HepG2 (cell line): Measurements from ENCODE around the gene PAK6. TPM values are rescaled to one million over a fixed set of nuclear protein-coding genes. Genes with fewer than 3 reads are reported as not detected.
A peak's percentile ranks its signal among the peaks of the same experiment; 100 is the strongest.

Experiments used
- AGO2 ChIP-seq: fragments of 200-400 bp; formaldehyde crosslinking; optimal IDR thresholded peaks from 2 replicates; pipeline ENCODE3; 2017; ENCODE audit warnings: mild to moderate bottlenecking, low read depth, low read length, moderate library complexity
- CCAR2 ChIP-seq: fragments of 200-400 bp; formaldehyde crosslinking; optimal IDR thresholded peaks from 2 replicates; pipeline ENCODE3; 2018; ENCODE audit warnings: low read depth, mild to moderate bottlenecking, low read length, moderate library complexity
- CTCF ChIP-seq: sonication (generic); formaldehyde crosslinking; IDR thresholded peaks from 2 replicates; pipeline ENCODE4 v1.5.0; 2020; ENCODE audit warnings: mild to moderate bottlenecking, missing genetic modification reagents, moderate library complexity
- EED ChIP-seq: sonication (generic); formaldehyde crosslinking; IDR thresholded peaks from 2 replicates; pipeline ENCODE4 v1.5.0; 2020; ENCODE audit warnings: mild to moderate bottlenecking, missing genetic modification reagents
- ETV6 ChIP-seq: sonication (generic); formaldehyde crosslinking; conservative IDR thresholded peaks from 2 replicates; pipeline ENCODE4 v1.4.0; 2020; ENCODE audit warnings: missing genetic modification reagents
- GABPB1 ChIP-seq: IDR thresholded peaks from 2 replicates; pipeline ENCODE4 v1.6.1; 2016; ENCODE audit warnings: mild to moderate bottlenecking, missing genetic modification reagents, moderate library complexity, missing compliant biosample characterization
- HOXD1 ChIP-seq: sonication (generic); formaldehyde crosslinking; IDR thresholded peaks from 2 replicates; pipeline ENCODE4 v1.5.0; 2020; ENCODE audit warnings: missing genetic modification reagents
- KDM4B ChIP-seq: sonication (generic); formaldehyde crosslinking; IDR thresholded peaks from 2 replicates; pipeline ENCODE4 v1.4.0; 2020; ENCODE audit warnings: missing genetic modification reagents
- KDM5B ChIP-seq: sonication (generic); formaldehyde crosslinking; IDR thresholded peaks from 2 replicates; pipeline ENCODE4 v1.4.0; 2020; ENCODE audit warnings: missing genetic modification reagents, mild to moderate bottlenecking, borderline replicate concordance
- MTF2 ChIP-seq: sonication (generic); formaldehyde crosslinking; IDR thresholded peaks from 2 replicates; pipeline ENCODE4 v1.5.0; 2020; ENCODE audit warnings: missing genetic modification reagents, borderline replicate concordance
- MXD3 ChIP-seq: IDR thresholded peaks from 2 replicates; pipeline ENCODE4 v1.6.1; 2016; ENCODE audit warnings: mild to moderate bottlenecking, missing biosample characterization, missing genetic modification reagents
- PRDM15 ChIP-seq: sonication (generic); formaldehyde crosslinking; IDR thresholded peaks from 2 replicates; pipeline ENCODE4 v1.4.0; 2020; ENCODE audit warnings: missing genetic modification reagents
- RAD21 ChIP-seq: fragments of 450-650 bp; formaldehyde crosslinking; IDR thresholded peaks from 2 replicates; pipeline ENCODE4 v1.5.0; 2020; ENCODE audit warnings: mild to moderate bottlenecking
- TFE3 ChIP-seq: IDR thresholded peaks from 2 replicates; pipeline ENCODE4 v1.6.1; 2016
- ZBTB46 ChIP-seq: sonication (generic); formaldehyde crosslinking; IDR thresholded peaks from 2 replicates; pipeline ENCODE4 v1.4.0; 2020; ENCODE audit warnings: mild to moderate bottlenecking, missing genetic modification reagents, borderline replicate concordance
- ZFP1 ChIP-seq: IDR thresholded peaks from 2 replicates; pipeline ENCODE4 v1.6.1; 2016
- ZNF329 ChIP-seq: sonication (generic); formaldehyde crosslinking; IDR thresholded peaks from 2 replicates; pipeline ENCODE4 v1.9.0; 2021; ENCODE audit warnings: low read depth, mild to moderate bottlenecking, missing genetic modification reagents
- ZNF557 ChIP-seq: sonication (generic); formaldehyde crosslinking; IDR thresholded peaks from 2 replicates; pipeline ENCODE4 v1.4.0; 2020; ENCODE audit warnings: missing genetic modification reagents
- ZNF564 ChIP-seq: sonication (generic); formaldehyde crosslinking; IDR thresholded peaks from 2 replicates; pipeline ENCODE4 v1.8.1; 2023; ENCODE audit warnings: mild to moderate bottlenecking, missing genetic modification reagents
- polyA plus RNA-seq, 8 experiments: library from polyadenylated mRNA; depleted of rRNA in 3 of 8; stranded (reverse) in 7 of 8; unstranded in 1 of 8; fragments of >200 nt; fragmentation: Illumina TruSeq in 4 of 8; extraction: Trizol in 4 of 8; gene quantifications; 2 replicates each; pipeline versions ENCODE4 v1.2.1 to v1.2.3, GENCODE V29; 2011 to 2016; ENCODE audit warnings: low read depth in 4 of 8, missing spikeins in 1 of 8, mixed read lengths in 1 of 8; ENCODE audit not compliant: insufficient read depth in 1 of 8
- total RNA-seq, 5 experiments: library from RNA; depleted of rRNA; stranded (reverse); fragments of >200 nt; fragmentation: Illumina TruSeq; extraction: Trizol; gene quantifications; 2 replicates each; pipeline ENCODE4 v1.2.3, GENCODE V29; 2016; ENCODE audit warnings: low read depth in 1 of 5

PAK6 gene
- total and polyA plus RNA-seq, 2 of the 13 experiments (the other 11 are each of a cell fraction or from before 2014, with no cell fraction given): 0.07 TPM; not detected in 1

- TF ChIP-seq PRDM15 (CRISPR knock-in tag): 0 out of 2 replicates have a peak, but pooled peaks have one; percentile 22
- TF ChIP-seq ETV6 (CRISPR knock-in tag): peak; percentile 48; the same call in 1 of the 2 replicates
- TF ChIP-seq ZNF564: peak; percentile 30; the same call in 1 of the 2 replicates
- no peak for TF ChIP-seq ZFP1 (CRISPR knock-in tag)
- no peak for TF ChIP-seq KDM4B (CRISPR knock-in tag)
- no peak for TF ChIP-seq AGO2
- peak; percentile 78; the same call in 1 of the 2 replicates for TF ChIP-seq KDM5B (CRISPR knock-in tag)
- TF ChIP-seq EED (CRISPR knock-in tag): peak; percentile 11; the same call in 1 of the 2 replicates
- peak; percentile 49 for TF ChIP-seq CTCF (CRISPR knock-in tag)
- no peak for TF ChIP-seq CCAR2
- TF ChIP-seq TFE3 (CRISPR knock-in tag): no peak
- 0 out of 2 replicates have a peak, but pooled peaks have one; percentile 31 for TF ChIP-seq MXD3 (CRISPR knock-in tag)
- 0 out of 2 replicates have a peak, but pooled peaks have one; percentile 24 for TF ChIP-seq ZNF557 (CRISPR knock-in tag)
- peak; percentile 83 for TF ChIP-seq MTF2 (CRISPR knock-in tag)
- no peak for TF ChIP-seq ZBTB46 (CRISPR knock-in tag)
- TF ChIP-seq HOXD1 (CRISPR knock-in tag): peak; percentile 33; the same call in 1 of the 2 replicates
- 0 out of 2 replicates have a peak, but pooled peaks have one; percentile 35 for TF ChIP-seq ZNF329 (CRISPR knock-in tag)
- TF ChIP-seq RAD21: peak; percentile 43; the same call in 1 of the 2 replicates
- TF ChIP-seq GABPB1 (CRISPR knock-in tag): peak; percentile 43; the same call in 1 of the 2 replicates
Observed at GRCh38 chr15:40282147-40282868, 43.4 kb downstream of the PAK6 start (continued).
